OCI-LY3 (cell line): ENCODE data around the gene ROBO1.

Source experiments
- H2AFZ ChIP-seq: fragments of 200-600, 300-600 bp; shearing (Covaris generic); 2 replicates; pipeline ENCODE4 v1.6.0; 2014; ENCODE audit warnings: antibody characterized with exemption, low read depth, low read length
- H3K27ac ChIP-seq: fragments of 200-600, 300-600 bp; sonication (generic); 2 replicates; pipeline ENCODE4 v1.5.1; 2014; ENCODE audit warnings: mild to moderate bottlenecking, low read length, moderate library complexity, mixed read lengths
- H3K27me3 ChIP-seq: fragments of 200-600, 300-600 bp; sonication (generic); 2 replicates; pipeline ENCODE4 v1.6.1; 2014; ENCODE audit warnings: low read depth, low read length, mixed read lengths
- H3K36me3 ChIP-seq: fragments of 200-600, 300-600 bp; sonication (generic); replicated peaks from 2 replicates; pipeline ENCODE3; 2014; ENCODE audit warnings: low read depth, low read length, mixed read lengths
- H3K4me1 ChIP-seq: fragments of 300-600, 200-600 bp; sonication (generic); 2 replicates; pipeline ENCODE4 v1.6.1; 2014; ENCODE audit warnings: low read length, mixed read lengths
- H3K4me2 ChIP-seq: fragments of 200-600, 300-600 bp; sonication (generic); 2 replicates; pipeline ENCODE4 v1.6.1; 2014; ENCODE audit warnings: low read length, mixed read lengths
- H3K4me3 ChIP-seq: fragments of 300-600, 200-600 bp; sonication (generic); 2 replicates; pipeline ENCODE4 v1.5.1; 2014; ENCODE audit warnings: antibody characterized with exemption, mild to moderate bottlenecking, low read length, moderate library complexity
- H3K79me2 ChIP-seq: fragments of 300-600, 200-600 bp; shearing (Covaris generic); 2 replicates; pipeline ENCODE4 v1.6.1; 2014; ENCODE audit warnings: mild to moderate bottlenecking, low read length, mixed read lengths
- H3K9ac ChIP-seq: fragments of 300-600, 200-600 bp; shearing (Covaris generic); 2 replicates; pipeline ENCODE4 v1.6.0; 2014; ENCODE audit warnings: mild to moderate bottlenecking, low read length, moderate library complexity
- H3K9me3 ChIP-seq: fragments of 200-600, 300-600 bp; shearing (Covaris generic); 2 replicates; pipeline ENCODE4 v1.6.1; 2014; ENCODE audit warnings: low read length, mixed read lengths; ENCODE audit not compliant: insufficient read depth
- H4K20me1 ChIP-seq: fragments of 200-600, 300-600 bp; sonication (generic); 2 replicates; pipeline ENCODE4 v1.6.1; 2016; ENCODE audit warnings: low read length, mixed read lengths; ENCODE audit not compliant: insufficient read depth
- CTCF ChIP-seq: fragments of 200-600, 300-600 bp; sonication (generic); IDR thresholded peaks from 2 replicates; pipeline ENCODE4 v1.5.1; 2014; ENCODE audit warnings: antibody characterized with exemption, low read length, low read depth
- EZH2phosphoT487 ChIP-seq: fragments of 200-600 bp; shearing (Covaris generic); IDR thresholded peaks from 2 replicates; pipeline ENCODE4 v1.6.1; 2018; ENCODE audit warnings: antibody characterized with exemption, mixed run types, low read depth

Gene ROBO1

GRCh38 chr3:78565712-78566111, 1202.1 kb downstream of the ROBO1 start:
- TF ChIP-seq CTCF (no peak), EZH2phosphoT487 (no peak)
- Histone ChIP-seq H3K36me3 (peaks cover 53% of the 10 kb centered on the region), H2AFZ (no peak overlapping the region), H3K4me1 (peaks cover 47% of the 10 kb centered on the region), H3K9me3 (peaks cover 42% of the 10 kb centered on the region), H3K9ac (no peak overlapping the region), H3K4me2 (no peak overlapping the region), H3K27ac (no peak overlapping the region), H3K27me3 (no peaks in the 10 kb centered on the region), H4K20me1 (no peaks in the 10 kb centered on the region), H3K79me2 (no peaks in the 10 kb centered on the region), H3K4me3 (no peak overlapping the region)

GRCh38 chr3:78562328-78562727, 1205.5 kb downstream of the ROBO1 start:
- H3K9me3 ChIP-seq: peaks cover 42% of the 10 kb centered on the region
- H3K4me3 ChIP-seq: no peak overlapping the region
- H3K27me3 ChIP-seq: no peaks in the 10 kb centered on the region
- H3K9ac ChIP-seq: no peak overlapping the region
- H3K4me2 ChIP-seq: peak overlapping the region; percentile 27; the same call in 1 of the 2 replicates
- H3K27ac ChIP-seq: peak overlapping the region; percentile 48
- H3K79me2 ChIP-seq: no peaks in the 10 kb centered on the region
- no peak overlapping the region for H2AFZ ChIP-seq
- peaks cover 20% of the 10 kb centered on the region for H3K4me1 ChIP-seq
- no peaks in the 10 kb centered on the region for H4K20me1 ChIP-seq
- no peak for TF ChIP-seq EZH2phosphoT487
- no peak for TF ChIP-seq CTCF
- peaks cover 58% of the 10 kb centered on the region for H3K36me3 ChIP-seq
